Measurements from ENCODE around the gene INPP4A.
A peak's percentile ranks its signal among the peaks of the same experiment; 100 is the strongest.

Gene INPP4A

GRCh38 chr2:98564541-98565132, 120.0 kb downstream of the INPP4A start:
- DNase-seq (ENCODE audit: low spot score): no peak

DNA sequence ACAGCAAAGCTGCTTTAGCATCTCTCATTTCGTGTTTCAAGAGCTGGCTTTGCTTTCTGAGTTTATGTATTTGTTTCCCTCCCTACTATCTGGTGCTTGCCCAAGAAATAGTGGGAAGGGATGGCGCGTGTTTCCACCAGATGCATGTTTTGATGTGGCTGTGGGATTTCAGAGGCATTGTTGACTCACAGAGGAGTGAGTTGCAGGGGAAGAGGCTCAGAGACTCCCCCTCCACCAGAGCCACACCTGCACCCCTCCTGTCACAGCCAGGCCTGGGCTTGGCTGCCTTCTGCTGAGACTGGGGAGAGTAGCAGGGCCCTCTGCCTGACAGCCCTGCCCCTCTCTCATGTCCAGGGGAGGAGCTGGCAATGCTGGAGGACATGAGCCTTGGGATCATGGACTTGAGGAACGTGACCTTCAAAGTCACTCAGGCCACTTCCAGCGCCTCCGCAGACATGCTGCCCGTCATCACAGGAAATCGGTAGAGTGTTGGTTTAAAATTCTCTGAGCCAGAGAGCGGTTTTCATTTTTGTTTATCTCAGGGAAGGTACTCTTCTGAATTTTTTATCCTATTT, 120.7 kb downstream of the INPP4A start:
- no peak for DNase-seq (ENCODE audit: low spot score)

DNA sequence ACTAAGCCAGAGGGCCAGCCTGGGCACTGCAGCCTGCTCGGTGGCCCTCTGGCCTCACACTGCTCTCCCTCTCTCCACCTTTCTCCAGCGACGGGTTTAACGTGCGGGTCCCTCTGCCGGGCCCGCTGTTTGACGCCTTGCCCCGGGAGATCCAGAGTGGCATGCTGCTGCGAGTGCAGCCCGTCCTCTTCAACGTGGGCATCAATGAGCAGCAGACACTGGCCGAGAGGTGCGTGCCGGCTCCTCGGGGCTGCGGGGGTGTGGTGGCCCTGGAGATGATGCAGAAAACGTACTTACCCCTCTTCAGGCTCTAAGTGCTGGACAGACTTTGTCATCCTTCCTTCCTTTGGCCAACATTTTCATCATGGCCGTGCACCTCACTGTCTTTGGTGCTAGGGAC, 121.3 kb downstream of the INPP4A start:
- no peak for DNase-seq (ENCODE audit: low spot score)

DNA sequence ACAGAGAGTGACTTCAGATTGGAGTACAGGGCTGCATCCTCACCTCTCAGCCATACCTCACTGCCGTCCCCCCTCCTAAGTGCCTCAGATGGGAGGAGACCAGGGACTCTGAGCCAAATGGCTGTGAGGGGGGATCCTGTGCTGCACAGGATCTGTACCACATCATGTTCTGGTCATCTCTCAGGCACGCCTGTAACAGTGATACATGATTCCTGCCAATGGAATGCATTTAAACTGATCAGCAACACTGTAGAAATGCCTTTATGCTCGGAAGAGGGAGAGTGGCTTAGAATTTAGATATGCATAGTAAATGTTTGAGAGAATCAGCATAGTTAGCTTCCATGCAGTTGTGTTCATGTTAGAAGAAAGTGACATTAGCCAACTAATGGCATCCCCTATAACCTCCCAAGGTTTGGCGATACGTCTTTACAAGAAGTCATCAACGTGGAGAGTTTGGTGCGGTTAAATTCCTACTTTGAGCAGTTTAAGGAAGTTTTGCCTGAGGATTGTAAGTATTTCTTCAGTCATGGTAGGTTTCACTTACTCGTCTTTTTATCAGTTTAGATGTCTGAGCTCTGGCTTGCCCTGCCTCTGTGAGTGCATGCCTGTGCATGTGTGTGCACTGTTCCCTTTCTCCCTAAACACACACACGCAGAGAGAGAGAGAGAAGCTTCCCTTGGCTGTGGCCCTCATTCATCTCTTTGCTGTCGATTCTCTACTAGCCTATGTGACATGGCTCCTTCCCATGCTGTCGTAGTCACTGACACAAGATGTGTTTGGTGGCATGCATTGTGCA, 123.7 kb downstream of the INPP4A start:
- no peak for DNase-seq (ENCODE audit: low spot score)

GRCh38 chr2:98569197-98569793, 124.6 kb downstream of the INPP4A start:
- peak; percentile 49 for DNase-seq (ENCODE audit: low spot score)

- no peak for DNase-seq (ENCODE audit: low spot score)
Measured at GRCh38 chr2:98569915-98570314, 125.3 kb downstream of the INPP4A start.

- no peak for DNase-seq (ENCODE audit: low spot score)
Measured at GRCh38 chr2:98570356-98570755, 125.7 kb downstream of the INPP4A start.

- DNase-seq (ENCODE audit: low spot score): no peak
Measured at GRCh38 chr2:98571121-98571701, 126.6 kb downstream of the INPP4A start.

GRCh38 chr2:98571796-98572195, 127.1 kb downstream of the INPP4A start:
- no peak for DNase-seq (ENCODE audit: low spot score)

GRCh38 chr2:98572211-98572610, 127.6 kb downstream of the INPP4A start:
- no peak for DNase-seq (ENCODE audit: low spot score)

DNA sequence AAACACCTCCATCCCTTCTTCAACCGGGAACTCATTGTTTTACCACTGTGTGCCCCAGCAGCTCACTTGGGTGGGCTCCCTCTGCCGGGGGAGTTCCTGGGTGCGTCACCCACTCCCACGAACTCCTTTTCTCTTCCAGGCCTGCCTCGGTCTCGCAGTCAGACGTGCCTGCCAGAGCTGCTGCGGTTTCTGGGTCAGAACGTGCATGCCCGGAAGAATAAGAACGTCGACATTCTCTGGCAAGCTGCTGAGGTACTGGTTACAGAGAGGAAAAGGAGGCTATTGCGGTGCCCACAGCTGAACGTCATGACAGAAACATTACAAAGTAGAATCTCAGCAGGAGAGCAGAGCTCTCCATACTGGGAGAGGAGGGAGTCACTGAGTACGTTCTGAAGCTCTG, 128.0 kb downstream of the INPP4A start:
- DNase-seq (ENCODE audit: low spot score): no peak

DNA sequence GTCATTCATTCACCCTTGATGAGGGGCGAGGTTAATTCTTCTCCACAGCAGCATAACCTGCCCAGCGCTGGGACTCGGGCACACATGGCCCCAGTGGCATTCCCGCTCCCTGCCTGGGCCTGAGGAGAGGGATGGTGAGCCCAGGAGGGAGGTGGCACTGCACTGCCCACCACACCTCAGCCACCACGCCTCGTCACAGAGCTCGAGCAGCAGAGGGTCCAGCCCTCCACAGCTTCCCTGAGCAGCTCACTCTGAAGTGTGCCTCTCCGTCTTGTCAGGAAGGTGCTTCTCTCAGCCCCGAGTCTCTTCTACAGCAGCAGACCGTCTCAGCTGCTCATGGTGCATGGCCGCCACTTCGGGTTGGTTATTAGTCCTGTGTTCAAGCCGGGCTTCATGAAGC, 128.8 kb downstream of the INPP4A start:
- no peak for DNase-seq (ENCODE audit: low spot score)

DNA sequence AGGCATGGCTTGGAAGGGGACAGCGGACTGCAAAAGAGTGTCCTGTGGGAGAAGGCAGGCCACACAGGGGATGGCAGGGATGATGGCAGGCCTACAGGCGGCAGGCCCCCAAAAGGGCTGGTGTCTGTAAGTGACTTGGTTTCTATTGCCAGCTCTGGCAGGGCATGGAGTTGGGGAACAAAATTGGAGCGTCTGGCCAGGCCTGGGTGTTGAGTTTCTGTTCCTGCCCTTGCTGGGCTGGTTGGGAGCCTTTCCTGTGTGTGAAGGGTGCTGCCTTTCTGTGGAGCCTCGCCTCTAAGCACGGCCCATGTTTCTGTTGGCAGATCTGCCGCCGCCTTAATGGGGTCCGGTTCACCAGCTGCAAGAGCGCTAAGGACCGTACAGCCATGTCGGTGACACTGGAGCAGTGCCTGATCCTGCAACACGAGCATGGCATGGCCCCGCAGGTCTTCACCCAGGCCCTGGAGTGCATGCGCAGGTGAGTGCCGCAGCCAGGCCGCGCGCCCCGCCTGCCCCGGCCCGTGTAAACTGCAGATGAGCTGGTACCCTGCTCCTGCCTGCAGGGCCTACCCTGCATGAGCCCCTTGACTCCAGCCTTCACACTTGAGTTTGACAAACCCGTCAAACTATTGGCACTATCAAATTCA, 132.1 kb downstream of the INPP4A start:
- no peak for DNase-seq (ENCODE audit: low spot score)

DNA sequence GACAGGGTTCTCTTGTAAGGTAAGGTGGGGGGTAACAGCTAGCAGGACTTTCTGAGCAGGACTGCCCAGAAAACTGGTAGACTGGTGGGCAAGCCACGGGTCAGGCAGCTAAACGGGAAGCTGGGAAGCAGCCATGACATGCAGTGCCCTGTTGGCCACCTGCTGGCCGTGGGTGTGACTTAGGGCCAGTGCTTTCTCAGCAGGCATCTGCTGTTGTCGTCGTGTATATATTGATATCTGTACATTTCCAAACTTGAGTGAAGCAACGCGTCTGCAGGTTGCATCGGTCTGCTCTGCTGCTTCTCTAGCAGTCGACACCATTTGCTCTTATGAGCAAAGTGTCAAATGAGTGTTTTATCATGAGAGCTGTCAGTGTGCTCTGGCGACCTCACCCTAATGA, 132.7 kb downstream of the INPP4A start:
- no peak for DNase-seq (ENCODE audit: low spot score)

- DNase-seq (ENCODE audit: low spot score): no peak
Measured at GRCh38 chr2:98578231-98578630, 133.6 kb downstream of the INPP4A start.

GRCh38 chr2:98579926-98580325, 135.3 kb downstream of the INPP4A start:
- no peak for DNase-seq (ENCODE audit: low spot score)

- DNase-seq (ENCODE audit: low spot score): no peak
Measured at GRCh38 chr2:98580656-98581284, 136.1 kb downstream of the INPP4A start.

GRCh38 chr2:98582523-98582922, 137.9 kb downstream of the INPP4A start:
- DNase-seq (ENCODE audit: low spot score): no peak

GRCh38 chr2:98583276-98583675, 138.6 kb downstream of the INPP4A start:
- no peak for DNase-seq (ENCODE audit: low spot score)

GRCh38 chr2:98583816-98584618, 139.4 kb downstream of the INPP4A start:
- no peak for DNase-seq (ENCODE audit: low spot score)

- no peak for DNase-seq (ENCODE audit: low spot score)
Measured at GRCh38 chr2:98585386-98585785, 140.7 kb downstream of the INPP4A start.

Data from COLO829 (cell line).